Activated CD4-positive, alpha-beta T cell treated with anti-CD3 and anti-CD28 coated beads for 36 hours (primary cell): ENCODE results near the gene AMMECR1. TPM values are rescaled to one million over a fixed set of nuclear protein-coding genes. Genes with fewer than 3 reads are reported as not detected.

ENCODE experiments used
- ATAC-seq: fragments of 200-7000 bp; cut with Tn5 transposase; one replicate; pipeline ENCODE4 v1.10.0; 2021; ENCODE audit warnings: mild to moderate bottlenecking, moderate library complexity
- CTCF ChIA-PET: fragments of 350-600 bp; sonication (Branson Sonifier 250); formaldehyde crosslinking; loops from one replicate; lab custom pipeline; 2021; ENCODE audit warnings: antibody characterized with exemption; lab: Charles Lee
- POLR2A ChIA-PET: fragments of 350-600 bp; sonication (Branson Sonifier 250); formaldehyde crosslinking; loops from one replicate; lab custom pipeline; 2021; ENCODE audit warnings: antibody characterized with exemption, inconsistent platforms; lab: Charles Lee
- DNase-seq: peaks from one replicate; pipeline ENCODE4 v3.0.0-alpha.2; 2020
- H3K27ac Mint-ChIP-seq: one replicate; pipeline ENCODE4 v1.8.0; 2021; ENCODE audit warnings: mixed read lengths
- H3K27me3 Mint-ChIP-seq: one replicate; pipeline ENCODE4 v1.8.0; 2021; ENCODE audit warnings: mixed read lengths
- H3K36me3 Mint-ChIP-seq: one replicate; pipeline ENCODE4 v1.8.0; 2021; ENCODE audit warnings: low read depth, mixed read lengths
- H3K4me1 Mint-ChIP-seq: one replicate; pipeline ENCODE4 v1.8.0; 2021; ENCODE audit warnings: mixed read lengths
- H3K4me3 Mint-ChIP-seq: one replicate; pipeline ENCODE4 v1.8.0; 2021; ENCODE audit warnings: mild to moderate bottlenecking, moderate library complexity, mixed read lengths
- H3K9me3 Mint-ChIP-seq: one replicate; pipeline ENCODE4 v1.8.0; 2021; ENCODE audit warnings: low read depth, mixed read lengths
- intact Hi-C, 2 experiments: fragments of 100-400 bp; cut with DNase I in 1 of 2; cut with micrococcal nuclease in 1 of 2; formaldehyde crosslinking; loops; one replicate each; pipeline versions ENCODE4 v1.14.2 to v1.15.1; 2022 to 2024; cut with DNase I, micrococcal nuclease
- total RNA-seq, 2 experiments: library from RNA; stranded (reverse); gene quantifications; one replicate each; pipeline ENCODE4 v1.2.3, GENCODE V29; 2021

The AMMECR1 gene
- total RNA-seq, 2 experiments from 2014 or later: 6.9 to 7.6 TPM

- no peaks in the 10 kb centered on the region for H3K27me3 Mint-ChIP-seq
- ChIA-PET POLR2A (interaction anchor here (0.7 kb wide), 1 partner anchor 221 kb away, joined by 3 read pairs; no protein-coding TSS in a partner anchor), CTCF (interaction anchor here (0.7 kb wide), 1 partner anchor 23 kb away, joined by 3 read pairs; no protein-coding TSS in a partner anchor)
- peaks cover 3% of the 10 kb centered on the region for H3K4me1 Mint-ChIP-seq
- H3K4me3 Mint-ChIP-seq: no peak overlapping the region
- peaks cover 7% of the 10 kb centered on the region for H3K36me3 Mint-ChIP-seq
- DNase-seq (no peak), ATAC-seq (no peak)
- no peak overlapping the region for H3K27ac Mint-ChIP-seq
- intact Hi-C loops: no loop called here
- peaks cover 2% of the 10 kb centered on the region for H3K9me3 Mint-ChIP-seq
Observed at GRCh38 chrX:110181459-110182137, 136.3 kb downstream of the AMMECR1 start.

DNA sequence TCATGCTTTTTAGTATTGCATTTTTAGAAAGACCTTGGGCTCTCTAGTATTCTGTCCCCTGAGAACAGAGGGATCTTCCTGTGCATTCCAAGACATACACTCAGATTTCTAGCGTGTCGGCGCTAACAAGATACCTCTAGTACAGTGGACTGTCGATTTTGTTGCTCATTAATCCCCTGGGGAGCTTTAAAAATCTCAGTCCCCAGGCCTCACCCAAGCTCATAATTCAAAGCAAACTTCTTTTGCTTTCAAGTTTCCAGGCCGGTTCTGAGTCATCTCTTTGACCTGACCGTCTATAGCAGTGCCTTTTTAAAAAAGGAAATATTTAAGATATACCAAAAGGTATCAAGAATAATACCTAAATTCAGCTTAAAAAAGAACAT, 137.0 kb downstream of the AMMECR1 start:
- no peak overlapping the region for H3K27ac Mint-ChIP-seq
- peaks cover 7% of the 10 kb centered on the region for H3K36me3 Mint-ChIP-seq
- CTCF ChIA-PET: no interaction called here
- peaks cover 3% of the 10 kb centered on the region for H3K4me1 Mint-ChIP-seq
- POLR2A ChIA-PET: no interaction called here
- intact Hi-C loops: no loop called here
- DNase-seq: no peak
- ATAC-seq: no peak
- H3K27me3 Mint-ChIP-seq: no peaks in the 10 kb centered on the region
- peaks cover 2% of the 10 kb centered on the region for H3K9me3 Mint-ChIP-seq
- no peak overlapping the region for H3K4me3 Mint-ChIP-seq

DNA sequence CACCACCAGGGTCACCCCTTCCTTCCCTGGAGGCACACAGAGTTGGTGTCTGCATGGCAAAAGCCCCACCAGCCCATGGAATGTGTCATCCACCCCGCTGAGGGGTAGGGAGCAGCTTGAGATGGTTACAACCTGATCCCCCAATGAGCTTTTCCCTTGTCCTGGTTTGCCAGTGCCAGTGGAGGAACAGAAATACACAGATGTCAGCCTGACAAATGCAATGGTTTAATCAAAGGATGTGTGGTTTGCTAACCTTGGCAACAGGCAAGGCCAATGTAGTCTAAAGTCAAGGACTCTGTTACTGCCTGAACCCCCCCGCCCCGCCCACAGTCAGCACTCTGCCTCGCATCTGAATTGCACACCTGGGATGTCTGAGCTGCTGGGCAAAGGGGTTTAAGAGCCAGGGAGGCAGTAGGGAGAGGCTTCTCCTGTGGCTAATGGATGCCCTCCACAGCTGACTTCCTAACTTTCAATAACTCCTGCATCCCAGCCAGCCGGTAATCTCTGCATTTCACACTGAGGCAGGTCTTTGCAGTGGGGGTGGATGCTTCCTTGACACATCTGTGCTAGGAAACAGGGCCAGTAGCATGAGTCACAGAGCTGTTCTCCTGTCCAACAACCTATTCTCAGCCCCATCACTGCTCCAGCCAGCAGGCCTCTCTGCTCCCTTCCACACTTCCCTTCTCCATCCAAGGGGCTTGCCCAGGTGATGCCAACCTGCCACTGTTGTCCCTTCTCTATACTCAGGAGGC, 137.5 kb downstream of the AMMECR1 start:
- no peak overlapping the region for H3K4me3 Mint-ChIP-seq
- no peaks in the 10 kb centered on the region for H3K27me3 Mint-ChIP-seq

GRCh38 chrX:110178179-110178865, 139.6 kb downstream of the AMMECR1 start:
- ChIA-PET CTCF (interaction anchor here (0.6 to 1.7 kb wide), 7 partner anchors 10 to 235 kb away, joined by 3 to 4 read pairs (median 3); no protein-coding TSS in a partner anchor), POLR2A (no interaction called here)
- intact Hi-C loops: no loop called here
- H3K36me3 Mint-ChIP-seq: peaks cover 7% of the 10 kb centered on the region
- no peak for DNase-seq
- no peak overlapping the region for H3K27ac Mint-ChIP-seq
- H3K27me3 Mint-ChIP-seq: no peaks in the 10 kb centered on the region
- no peak for ATAC-seq
- peaks cover 3% of the 10 kb centered on the region for H3K4me1 Mint-ChIP-seq
- H3K9me3 Mint-ChIP-seq: no peaks in the 10 kb centered on the region
- H3K4me3 Mint-ChIP-seq: no peak overlapping the region

More for the DNA sequence above, 137.5 kb downstream of the AMMECR1 start:
- DNase-seq (no peak), ATAC-seq (no peak)
- Mint-ChIP-seq H3K36me3 (peaks cover 6% of the 10 kb centered on the region), H3K4me1 (peaks cover 3% of the 10 kb centered on the region), H3K27ac (no peak overlapping the region), H3K9me3 (peaks cover 2% of the 10 kb centered on the region)
- POLR2A ChIA-PET: no interaction called here
- CTCF ChIA-PET: interaction anchor here (0.5 to 1.7 kb wide), 2 partner anchors 11 to 57 kb away, joined by 3 to 4 read pairs; no protein-coding TSS in a partner anchor
- intact Hi-C loops: no loop called here

DNA sequence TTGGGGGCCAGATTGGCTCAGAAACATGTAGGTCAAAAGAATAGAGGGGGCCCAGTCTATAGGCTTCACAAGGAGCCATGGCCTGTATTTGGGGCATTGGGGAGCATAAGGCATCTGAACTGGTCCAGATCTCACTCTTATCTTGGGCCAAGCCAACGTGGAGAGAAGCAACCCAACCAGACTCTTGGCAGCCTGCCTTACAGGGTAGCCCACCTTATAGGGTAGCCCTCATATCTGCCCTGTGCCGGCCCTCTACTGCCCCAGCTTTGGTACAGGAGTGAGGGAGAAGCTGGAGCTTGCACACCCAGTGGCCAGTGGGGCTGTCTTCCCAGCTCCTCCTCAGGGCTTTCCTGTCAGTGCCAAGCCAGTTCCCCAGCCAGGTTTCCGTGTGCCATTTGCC, 142.2 kb downstream of the AMMECR1 start:
- no peaks in the 10 kb centered on the region for H3K4me1 Mint-ChIP-seq
- no peaks in the 10 kb centered on the region for H3K9me3 Mint-ChIP-seq
- CTCF ChIA-PET: interaction anchor here (0.7 to 1.5 kb wide), 3 partner anchors 15 to 29 kb away, joined by 3 to 5 read pairs (median 3); no protein-coding TSS in a partner anchor
- no peak for DNase-seq
- POLR2A ChIA-PET: no interaction called here
- H3K4me3 Mint-ChIP-seq: no peak overlapping the region
- H3K36me3 Mint-ChIP-seq: peaks cover 10% of the 10 kb centered on the region
- no peaks in the 10 kb centered on the region for H3K27me3 Mint-ChIP-seq
- intact Hi-C loops: no loop called here
- H3K27ac Mint-ChIP-seq: no peak overlapping the region
- no peak for ATAC-seq

GRCh38 chrX:110175146-110175545, 142.7 kb downstream of the AMMECR1 start:
- no peak for ATAC-seq
- ChIA-PET POLR2A (no interaction called here), CTCF (interaction anchor here (0.5 to 1.5 kb wide), 4 partner anchors 14 to 239 kb away, joined by 3 to 5 read pairs (median 4); no protein-coding TSS in a partner anchor)
- Mint-ChIP-seq H3K4me3 (no peak overlapping the region), H3K36me3 (peaks cover 10% of the 10 kb centered on the region), H3K9me3 (no peaks in the 10 kb centered on the region), H3K27ac (no peak overlapping the region), H3K27me3 (no peaks in the 10 kb centered on the region), H3K4me1 (no peaks in the 10 kb centered on the region)
- intact Hi-C loops: no loop called here
- no peak for DNase-seq

DNA sequence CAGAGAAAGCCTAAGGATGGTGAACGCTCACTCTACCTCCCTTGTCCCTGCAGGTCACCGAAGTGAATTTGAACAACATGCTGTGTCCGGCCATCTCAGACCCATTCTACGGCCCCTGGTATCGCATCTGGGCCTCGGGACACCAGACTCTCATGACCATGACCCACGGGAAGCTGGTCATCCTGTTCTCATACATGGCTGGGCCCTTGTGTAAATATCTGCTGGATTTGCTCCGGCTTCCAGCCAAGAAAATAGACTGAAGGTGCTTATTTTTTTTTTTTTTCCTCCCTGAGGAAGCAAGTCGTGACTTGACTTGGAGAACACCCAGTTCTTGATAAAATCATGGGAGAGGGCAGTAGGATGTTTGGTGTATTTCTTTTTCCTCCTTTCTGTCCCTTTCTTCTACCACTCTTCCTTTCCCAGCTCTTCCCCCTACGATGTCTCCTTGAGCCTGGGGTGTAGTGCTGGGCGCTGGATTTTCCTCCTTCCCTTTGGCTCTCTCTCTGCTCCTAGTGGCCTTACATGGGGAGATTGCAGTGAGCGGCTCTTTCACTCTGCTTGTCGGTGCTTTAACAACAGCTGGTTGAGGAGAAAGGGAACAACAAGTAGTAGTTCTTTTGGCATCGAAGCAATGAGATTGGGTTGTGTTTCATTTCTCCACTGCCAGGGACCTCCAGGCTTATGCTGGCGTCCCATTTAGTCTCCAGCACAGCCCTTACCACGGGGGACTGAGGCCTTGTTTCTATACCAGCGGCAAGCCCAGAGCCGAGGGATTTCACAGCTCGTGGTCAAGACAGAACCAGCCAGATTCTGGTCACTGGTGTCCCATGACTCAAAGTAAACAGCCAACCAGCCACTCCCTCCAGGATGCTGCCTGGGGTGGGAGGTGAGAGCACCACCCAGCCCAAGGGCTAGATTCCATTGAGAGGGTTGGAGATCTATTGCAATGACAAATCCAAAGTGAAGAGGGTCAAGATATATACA, 144.4 kb downstream of the AMMECR1 start:
- DNase-seq: no peak
- no peak overlapping the region for H3K27ac Mint-ChIP-seq
- intact Hi-C loops: no loop called here
- POLR2A ChIA-PET: no interaction called here
- H3K4me1 Mint-ChIP-seq: peaks cover 2% of the 10 kb centered on the region
- no peaks in the 10 kb centered on the region for H3K9me3 Mint-ChIP-seq
- CTCF ChIA-PET: no interaction called here
- no peaks in the 10 kb centered on the region for H3K27me3 Mint-ChIP-seq
- H3K4me3 Mint-ChIP-seq: no peak overlapping the region
- H3K36me3 Mint-ChIP-seq: peaks cover 13% of the 10 kb centered on the region
- no peak for ATAC-seq

- H3K27me3 Mint-ChIP-seq: no peaks in the 10 kb centered on the region
- no peaks in the 10 kb centered on the region for H3K9me3 Mint-ChIP-seq
- no peak for ATAC-seq
- no peak overlapping the region for H3K27ac Mint-ChIP-seq
- intact Hi-C loops: no loop called here
- H3K4me3 Mint-ChIP-seq: no peak overlapping the region
- ChIA-PET CTCF (no interaction called here), POLR2A (no interaction called here)
- H3K36me3 Mint-ChIP-seq: peaks cover 13% of the 10 kb centered on the region
- H3K4me1 Mint-ChIP-seq: peaks cover 5% of the 10 kb centered on the region
- DNase-seq: no peak
Observed at GRCh38 chrX:110172215-110172614, 145.7 kb downstream of the AMMECR1 start.

DNA sequence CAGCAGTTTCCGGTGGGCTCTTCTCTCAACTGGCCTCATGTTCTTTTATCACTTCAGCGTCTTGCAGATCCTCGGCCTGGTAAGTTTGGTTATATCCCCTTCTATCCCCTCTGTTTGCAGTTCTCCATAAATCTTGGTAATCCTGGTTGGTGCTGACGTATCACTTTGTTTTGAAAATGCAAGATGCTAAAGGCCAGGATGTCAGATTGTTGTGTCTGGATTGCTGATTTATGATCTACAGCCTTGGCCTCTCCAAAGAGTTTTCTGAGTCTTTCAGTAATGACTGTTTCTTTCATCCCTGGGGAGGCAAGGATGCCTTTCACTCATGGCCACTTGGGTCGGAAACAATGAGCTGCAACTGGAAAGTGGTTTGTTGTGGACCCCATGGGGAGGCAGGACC, 146.4 kb downstream of the AMMECR1 start:
- POLR2A ChIA-PET: no interaction called here
- ATAC-seq: no peak
- no peak overlapping the region for H3K4me3 Mint-ChIP-seq
- H3K9me3 Mint-ChIP-seq: no peaks in the 10 kb centered on the region
- no peak overlapping the region for H3K27ac Mint-ChIP-seq
- H3K4me1 Mint-ChIP-seq: peaks cover 5% of the 10 kb centered on the region
- H3K27me3 Mint-ChIP-seq: no peaks in the 10 kb centered on the region
- peaks cover 13% of the 10 kb centered on the region for H3K36me3 Mint-ChIP-seq
- CTCF ChIA-PET: no interaction called here
- DNase-seq: no peak
- intact Hi-C loops: no loop called here

DNA sequence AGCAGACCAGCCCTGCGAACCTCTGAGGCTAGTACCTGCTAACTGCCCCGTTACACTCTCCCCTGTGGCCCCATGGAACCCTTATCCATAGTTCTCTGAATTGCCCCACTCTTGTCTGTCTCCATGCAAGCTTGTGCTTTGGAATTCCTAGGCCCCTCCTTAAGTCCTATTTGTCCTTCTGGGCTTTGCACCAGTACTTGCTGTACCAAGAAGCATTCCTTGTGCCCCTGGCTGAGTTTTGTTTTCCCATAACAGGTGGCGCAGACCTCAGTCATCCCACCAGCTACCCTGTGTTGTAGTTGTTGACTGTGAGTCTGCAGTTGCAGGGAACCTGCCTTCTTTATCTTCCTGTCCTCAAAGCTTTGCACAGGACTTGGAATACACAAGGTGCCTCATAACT, 147.9 kb downstream of the AMMECR1 start:
- H3K9me3 Mint-ChIP-seq: no peaks in the 10 kb centered on the region
- ATAC-seq (no peak), DNase-seq (no peak)
- intact Hi-C loops: no loop called here
- H3K4me3 Mint-ChIP-seq: no peak overlapping the region
- H3K27ac Mint-ChIP-seq: no peak overlapping the region
- CTCF ChIA-PET: interaction anchor here (0.6 to 0.9 kb wide), 2 partner anchors 30 to 240 kb away, joined by 3 read pairs; no protein-coding TSS in a partner anchor
- peaks cover 5% of the 10 kb centered on the region for H3K4me1 Mint-ChIP-seq
- POLR2A ChIA-PET: no interaction called here
- peaks cover 11% of the 10 kb centered on the region for H3K36me3 Mint-ChIP-seq
- H3K27me3 Mint-ChIP-seq: no peaks in the 10 kb centered on the region
